Memory B cell (primary cell): ENCODE measurements around the gene MAP2K4.

Experiments
- ATAC-seq: fragments of 150-1000 bp; cut with Tn5 transposase; 2 replicates; pipeline ENCODE4 v1.10.0; 2021; ENCODE audit warnings: low read depth, mild to moderate bottlenecking, moderate library complexity
- DNase-seq, 2 donors: peaks; one replicate each; pipeline ENCODE4 v3.0.0; 2022; ENCODE audit warnings: low spot score in 2 of 2
- H3K27ac Mint-ChIP-seq: one replicate; pipeline ENCODE4 v1.8.0; 2022; ENCODE audit warnings: mild to moderate bottlenecking, moderate library complexity, mixed read lengths
- H3K27me3 Mint-ChIP-seq: one replicate; pipeline ENCODE4 v1.8.0; 2022; ENCODE audit warnings: mixed read lengths
- H3K36me3 Mint-ChIP-seq: one replicate; pipeline ENCODE4 v1.8.0; 2022; ENCODE audit warnings: mild to moderate bottlenecking, mixed read lengths
- H3K4me1 Mint-ChIP-seq: one replicate; pipeline ENCODE4 v1.8.0; 2022; ENCODE audit warnings: mixed read lengths
- H3K4me3 Mint-ChIP-seq: one replicate; pipeline ENCODE4 v1.8.0; 2022; ENCODE audit warnings: mild to moderate bottlenecking, moderate library complexity, mixed read lengths
- H3K9me3 Mint-ChIP-seq: one replicate; pipeline ENCODE4 v1.8.0; 2022; ENCODE audit warnings: mixed read lengths

The MAP2K4 gene

GRCh38 chr17:12007466-12007865 lies 13.2 kb upstream of the MAP2K4 start:
- Mint-ChIP-seq H3K36me3 (no peaks in the 10 kb centered on the region), H3K9me3 (no peaks in the 10 kb centered on the region), H3K4me1 (no peaks in the 10 kb centered on the region), H3K27me3 (peaks cover 2% of the 10 kb centered on the region), H3K27ac (no peak overlapping the region), H3K4me3 (no peak overlapping the region)
- no peak for DNase-seq
- no peak for ATAC-seq

GRCh38 chr17:12021623-12022140 lies 1.0 kb downstream of the MAP2K4 start:
- H3K27ac Mint-ChIP-seq = no peak overlapping the region
- H3K27me3 Mint-ChIP-seq = no peaks in the 10 kb centered on the region

GRCh38 chr17:12022310-12022709 lies 1.6 kb downstream of the MAP2K4 start:
- Mint-ChIP-seq H3K4me3 (no peak overlapping the region), H3K27ac (no peak overlapping the region), H3K36me3 (no peaks in the 10 kb centered on the region), H3K27me3 (no peaks in the 10 kb centered on the region), H3K9me3 (no peaks in the 10 kb centered on the region), H3K4me1 (peaks cover 30% of the 10 kb centered on the region)
- DNase-seq (no peak), ATAC-seq (no peak)

More at GRCh38 chr17:12021623-12022140, 1.0 kb downstream of the MAP2K4 start:
- Mint-ChIP-seq H3K4me3 (peak overlapping the region; percentile 60), H3K36me3 (no peaks in the 10 kb centered on the region), H3K9me3 (no peaks in the 10 kb centered on the region), H3K4me1 (peaks cover 27% of the 10 kb centered on the region)
- DNase-seq = no peak
- no peak for ATAC-seq

GRCh38 chr17:12024327-12024726 lies 3.6 kb downstream of the MAP2K4 start:
- H3K27ac Mint-ChIP-seq = no peak overlapping the region
- H3K27me3 Mint-ChIP-seq = no peaks in the 10 kb centered on the region
- ATAC-seq (no peak), DNase-seq (no peak)
- H3K36me3 Mint-ChIP-seq = no peaks in the 10 kb centered on the region
- no peak overlapping the region for H3K4me3 Mint-ChIP-seq
- H3K4me1 Mint-ChIP-seq = peaks cover 40% of the 10 kb centered on the region
- no peaks in the 10 kb centered on the region for H3K9me3 Mint-ChIP-seq

GRCh38 chr17:12027658-12028057 lies 7.0 kb downstream of the MAP2K4 start:
- DNase-seq (no peak), ATAC-seq (no peak)
- no peaks in the 10 kb centered on the region for H3K27me3 Mint-ChIP-seq
- H3K27ac Mint-ChIP-seq = peak overlapping the region; percentile 42
- H3K36me3 Mint-ChIP-seq = peaks cover 2% of the 10 kb centered on the region
- no peaks in the 10 kb centered on the region for H3K9me3 Mint-ChIP-seq
- H3K4me1 Mint-ChIP-seq = peaks cover 45% of the 10 kb centered on the region
- no peak overlapping the region for H3K4me3 Mint-ChIP-seq

GRCh38 chr17:12028611-12029010 lies 7.9 kb downstream of the MAP2K4 start:
- peak overlapping the region; percentile 10 for H3K27ac Mint-ChIP-seq
- DNase-seq (no peak), ATAC-seq (no peak)
- peaks cover 40% of the 10 kb centered on the region for H3K4me1 Mint-ChIP-seq
- no peak overlapping the region for H3K4me3 Mint-ChIP-seq
- peaks cover 2% of the 10 kb centered on the region for H3K36me3 Mint-ChIP-seq
- H3K27me3 Mint-ChIP-seq = no peaks in the 10 kb centered on the region
- H3K9me3 Mint-ChIP-seq = no peaks in the 10 kb centered on the region

GRCh38 chr17:12034538-12034937 lies 13.9 kb downstream of the MAP2K4 start:
- peaks cover 33% of the 10 kb centered on the region for H3K4me1 Mint-ChIP-seq
- H3K27ac Mint-ChIP-seq = no peak overlapping the region
- ATAC-seq (no peak), DNase-seq (no peak)
- H3K27me3 Mint-ChIP-seq = no peaks in the 10 kb centered on the region
- H3K4me3 Mint-ChIP-seq = no peak overlapping the region
- peaks cover 2% of the 10 kb centered on the region for H3K36me3 Mint-ChIP-seq
- no peaks in the 10 kb centered on the region for H3K9me3 Mint-ChIP-seq

GRCh38 chr17:12035673-12036072 lies 15.0 kb downstream of the MAP2K4 start:
- Mint-ChIP-seq H3K4me1 (peaks cover 28% of the 10 kb centered on the region), H3K27ac (no peak overlapping the region), H3K27me3 (no peaks in the 10 kb centered on the region), H3K9me3 (no peaks in the 10 kb centered on the region), H3K36me3 (peaks cover under 1% of the 10 kb centered on the region), H3K4me3 (no peak overlapping the region)
- ATAC-seq = no peak
- DNase-seq = no peak

GRCh38 chr17:12037970-12038369 lies 17.3 kb downstream of the MAP2K4 start:
- no peaks in the 10 kb centered on the region for H3K9me3 Mint-ChIP-seq
- no peak for DNase-seq
- H3K4me1 Mint-ChIP-seq = peaks cover 26% of the 10 kb centered on the region
- no peak for ATAC-seq
- H3K27ac Mint-ChIP-seq = no peak overlapping the region
- H3K4me3 Mint-ChIP-seq = no peak overlapping the region
- H3K36me3 Mint-ChIP-seq = peaks cover 2% of the 10 kb centered on the region
- H3K27me3 Mint-ChIP-seq = no peaks in the 10 kb centered on the region

- Mint-ChIP-seq H3K4me1 (peaks cover 29% of the 10 kb centered on the region), H3K4me3 (no peak overlapping the region), H3K27ac (no peak overlapping the region), H3K27me3 (no peaks in the 10 kb centered on the region), H3K36me3 (peaks cover 2% of the 10 kb centered on the region), H3K9me3 (no peaks in the 10 kb centered on the region)
- no peak for ATAC-seq
- no peak for DNase-seq
Measured at GRCh38 chr17:12040478-12040877, 19.8 kb downstream of the MAP2K4 start.

GRCh38 chr17:12041312-12041711 lies 20.6 kb downstream of the MAP2K4 start:
- Mint-ChIP-seq H3K4me1 (peaks cover 35% of the 10 kb centered on the region), H3K27ac (no peak overlapping the region), H3K4me3 (no peak overlapping the region), H3K27me3 (no peaks in the 10 kb centered on the region), H3K36me3 (peaks cover 2% of the 10 kb centered on the region), H3K9me3 (no peaks in the 10 kb centered on the region)
- ATAC-seq = no peak
- DNase-seq = no peak

- peaks cover 34% of the 10 kb centered on the region for H3K4me1 Mint-ChIP-seq
- H3K27me3 Mint-ChIP-seq = no peaks in the 10 kb centered on the region
- peaks cover 2% of the 10 kb centered on the region for H3K36me3 Mint-ChIP-seq
- H3K4me3 Mint-ChIP-seq = no peak overlapping the region
- H3K27ac Mint-ChIP-seq = no peak overlapping the region
- H3K9me3 Mint-ChIP-seq = no peaks in the 10 kb centered on the region
- DNase-seq (no peak), ATAC-seq (no peak)
Measured at GRCh38 chr17:12043702-12044101, 23.0 kb downstream of the MAP2K4 start.

GRCh38 chr17:12046786-12047185 lies 26.1 kb downstream of the MAP2K4 start:
- no peak for ATAC-seq
- H3K36me3 Mint-ChIP-seq = no peaks in the 10 kb centered on the region
- H3K9me3 Mint-ChIP-seq = no peaks in the 10 kb centered on the region
- H3K4me3 Mint-ChIP-seq = no peak overlapping the region
- no peaks in the 10 kb centered on the region for H3K27me3 Mint-ChIP-seq
- DNase-seq = no peak
- H3K4me1 Mint-ChIP-seq = peaks cover 49% of the 10 kb centered on the region
- H3K27ac Mint-ChIP-seq = no peak overlapping the region

- no peak overlapping the region for H3K4me3 Mint-ChIP-seq
- no peaks in the 10 kb centered on the region for H3K27me3 Mint-ChIP-seq
- peaks cover 45% of the 10 kb centered on the region for H3K4me1 Mint-ChIP-seq
- H3K27ac Mint-ChIP-seq = no peak overlapping the region
- H3K36me3 Mint-ChIP-seq = no peaks in the 10 kb centered on the region
- DNase-seq (no peak), ATAC-seq (no peak)
- H3K9me3 Mint-ChIP-seq = no peaks in the 10 kb centered on the region
Measured at GRCh38 chr17:12047681-12048376, 27.2 kb downstream of the MAP2K4 start.
